ENCODE data around the gene PSMD13.

PSMD13 gene

GRCh38 chr11:204587-205109, 32.1 kb upstream of the PSMD13 start:
- no peak for DNase-seq (ENCODE audit: low read depth)

GRCh38 chr11:205221-206001, 31.4 kb upstream of the PSMD13 start:
- DNase-seq (ENCODE audit: low read depth) = no peak

DNA sequence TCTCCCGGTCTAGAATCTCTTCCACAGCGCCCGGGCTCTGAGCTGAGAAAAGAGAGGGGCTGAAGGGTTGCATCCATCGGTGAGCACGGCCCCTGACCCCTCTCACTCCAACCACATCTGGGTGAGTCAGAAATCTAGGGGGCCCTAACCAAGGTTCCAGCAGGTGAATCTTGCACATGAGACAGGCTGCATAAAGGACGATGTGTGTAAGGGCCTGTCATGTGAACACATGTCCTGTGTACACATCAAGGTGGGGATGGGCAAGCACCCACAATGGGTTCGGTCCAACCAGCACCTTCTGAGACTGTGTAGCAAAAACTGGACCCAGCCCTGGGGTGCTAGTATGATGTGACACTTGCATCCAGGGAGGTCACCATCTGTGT, 30.8 kb upstream of the PSMD13 start:
- DNase-seq (ENCODE audit: low read depth) = no peak

- DNase-seq (ENCODE audit: low read depth) = no peak
These were observed 30.1 kb upstream of the PSMD13 start for GRCh38 chr11:206526-207207.

DNA sequence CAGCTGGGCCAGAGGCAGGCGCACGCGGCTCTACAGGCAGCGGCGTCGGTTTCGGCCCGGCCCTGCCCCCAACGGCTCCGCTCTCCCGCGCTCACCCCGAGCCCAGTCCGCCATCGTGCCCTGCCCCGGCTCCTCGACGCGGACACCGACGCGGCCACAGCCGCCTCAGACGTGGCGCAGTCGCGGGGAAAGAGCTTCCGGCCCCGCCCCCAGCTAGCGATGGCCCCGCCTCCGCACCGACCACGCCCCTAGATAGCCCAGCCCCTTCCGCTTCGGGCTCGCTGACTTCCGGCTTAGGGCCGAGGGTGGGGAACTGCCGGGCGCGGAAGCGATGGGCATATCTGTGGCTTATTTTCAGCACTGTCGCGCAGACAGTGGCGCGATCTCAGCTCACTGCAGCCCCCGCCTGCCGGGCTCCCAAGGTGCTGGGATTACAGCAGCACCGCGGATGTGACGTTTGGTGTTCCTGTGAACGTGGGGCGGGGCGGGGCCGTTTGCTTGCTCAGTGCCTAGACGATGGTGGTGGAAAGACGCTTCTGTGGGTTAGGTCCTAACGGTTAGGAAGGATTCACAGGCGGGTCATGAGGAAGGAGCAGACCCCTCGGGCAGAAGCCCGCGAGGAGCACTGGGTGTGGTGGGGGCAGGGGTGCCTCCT, 29.4 kb upstream of the PSMD13 start, which contains the start of the genes BET1L and RIC8A:
Gene BET1L (minus strand): TSS at position 192 of the 655 bp plus-strand sequence. CDS start 78 bp downstream, at position 114.
Gene RIC8A (plus strand): TSS at position 501 of the 655 bp plus-strand sequence. CDS start 1,147 bp downstream, outside the sequence.
- DNase-seq (ENCODE audit: low read depth) = peak; percentile 93

DNA sequence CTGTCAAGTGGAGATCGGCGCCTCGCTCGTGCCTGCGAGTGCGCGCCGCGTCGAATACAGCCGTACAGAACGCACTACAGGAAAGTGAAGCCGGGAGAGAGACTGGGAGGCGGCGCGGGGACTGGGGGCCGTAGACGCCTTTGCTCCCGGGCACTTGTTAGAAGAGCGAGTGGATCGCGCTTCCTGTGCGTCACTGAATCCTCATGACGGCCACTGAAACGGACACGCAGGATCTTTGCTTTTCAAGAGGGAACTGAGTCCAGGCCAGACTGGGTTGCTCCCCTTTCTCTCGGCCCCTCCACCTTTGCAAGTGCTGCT, 29.0 kb upstream of the PSMD13 start:
- DNase-seq (ENCODE audit: low read depth) = no peak

DNA sequence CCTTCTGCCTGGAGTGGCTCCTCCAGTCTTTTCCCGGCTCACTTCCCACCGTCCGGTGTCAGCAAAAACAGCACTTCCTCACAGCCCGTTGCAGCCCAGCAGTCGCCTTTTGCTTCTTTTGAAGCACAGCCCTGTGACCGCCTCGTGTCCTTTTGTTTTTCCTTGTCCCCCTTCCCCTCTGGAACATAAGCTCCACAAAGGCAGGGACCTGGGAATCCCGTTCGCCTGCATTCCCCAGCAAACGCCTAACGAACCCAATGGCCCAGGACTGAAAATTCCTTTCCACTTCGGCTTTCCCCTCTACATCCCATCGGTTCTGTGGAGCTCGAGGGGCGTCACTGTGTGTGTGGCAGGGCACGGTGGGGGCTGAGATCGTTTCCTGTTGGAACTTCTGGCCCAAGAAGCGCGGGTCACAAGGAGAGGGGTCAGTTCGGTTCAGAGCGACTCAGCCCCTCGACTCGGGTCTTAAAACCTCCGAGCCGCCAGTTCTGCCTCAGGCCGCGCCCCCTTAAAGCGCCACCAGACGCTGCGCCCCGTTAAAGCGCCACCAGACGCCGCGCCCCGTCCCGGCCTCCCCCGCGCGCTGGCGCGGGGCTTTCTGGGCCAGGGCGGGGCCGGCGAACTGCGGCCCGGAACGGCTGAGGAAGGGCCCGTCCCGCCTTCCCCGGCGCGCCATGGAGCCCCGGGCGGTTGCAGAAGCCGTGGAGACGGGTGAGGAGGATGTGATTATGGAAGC, 28.4 kb upstream of the PSMD13 start:
- no peak for DNase-seq (ENCODE audit: low read depth)

DNA sequence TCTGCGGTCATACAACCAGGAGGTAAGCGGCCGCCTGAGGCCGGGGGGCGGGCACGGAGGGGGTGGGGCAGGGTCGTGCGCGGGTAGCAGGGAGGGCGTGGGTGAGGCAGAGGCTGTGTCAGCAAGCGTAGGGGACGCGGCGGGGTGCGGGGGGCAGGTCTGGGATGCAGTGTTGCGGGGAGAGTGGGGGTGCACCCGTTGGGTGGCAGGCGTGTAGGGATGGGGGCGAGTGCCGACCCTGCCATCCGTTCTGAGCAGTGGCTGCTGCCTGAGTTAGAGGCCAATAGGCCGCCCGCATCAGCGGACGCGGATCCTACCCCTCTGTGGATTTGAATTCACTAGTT, 27.9 kb upstream of the PSMD13 start:
- DNase-seq (ENCODE audit: low read depth) = no peak

DNA sequence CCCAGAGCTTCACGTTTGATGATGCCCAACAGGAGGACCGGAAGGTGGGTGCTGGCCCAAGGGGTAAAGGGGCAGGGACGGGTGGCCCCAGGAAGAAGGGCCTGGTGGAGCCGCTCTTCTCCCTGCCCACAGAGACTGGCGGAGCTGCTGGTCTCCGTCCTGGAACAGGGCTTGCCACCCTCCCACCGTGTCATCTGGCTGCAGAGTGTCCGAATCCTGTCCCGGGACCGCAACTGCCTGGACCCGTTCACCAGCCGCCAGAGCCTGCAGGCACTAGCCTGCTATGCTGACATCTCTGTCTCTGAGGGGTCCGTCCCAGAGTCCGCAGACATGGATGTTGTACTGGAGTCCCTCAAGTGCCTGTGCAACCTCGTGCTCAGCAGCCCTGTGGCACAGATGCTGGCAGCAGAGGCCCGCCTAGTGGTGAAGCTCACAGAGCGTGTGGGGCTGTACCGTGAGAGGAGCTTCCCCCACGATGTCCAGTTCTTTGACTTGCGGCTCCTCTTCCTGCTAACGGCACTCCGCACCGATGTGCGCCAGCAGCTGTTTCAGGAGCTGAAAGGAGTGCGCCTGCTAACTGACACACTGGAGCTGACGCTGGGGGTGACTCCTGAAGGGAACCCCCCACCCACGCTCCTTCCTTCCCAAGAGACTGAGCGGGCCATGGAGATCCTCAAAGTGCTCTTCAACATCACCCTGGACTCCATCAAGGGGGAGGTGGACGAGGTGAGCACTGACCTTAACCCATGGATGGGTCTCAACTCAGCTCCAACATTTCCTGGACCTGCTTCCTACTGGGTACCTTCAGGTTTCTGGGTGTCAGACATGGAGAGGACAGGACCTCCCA, 27.3 kb upstream of the PSMD13 start:
- DNase-seq (ENCODE audit: low read depth) = no peak

GRCh38 chr11:210122-210802, 26.5 kb upstream of the PSMD13 start:
- DNase-seq (ENCODE audit: low read depth) = peak; percentile 61

GRCh38 chr11:210803-211180, 26.0 kb upstream of the PSMD13 start:
- no peak for DNase-seq (ENCODE audit: low read depth)

DNA sequence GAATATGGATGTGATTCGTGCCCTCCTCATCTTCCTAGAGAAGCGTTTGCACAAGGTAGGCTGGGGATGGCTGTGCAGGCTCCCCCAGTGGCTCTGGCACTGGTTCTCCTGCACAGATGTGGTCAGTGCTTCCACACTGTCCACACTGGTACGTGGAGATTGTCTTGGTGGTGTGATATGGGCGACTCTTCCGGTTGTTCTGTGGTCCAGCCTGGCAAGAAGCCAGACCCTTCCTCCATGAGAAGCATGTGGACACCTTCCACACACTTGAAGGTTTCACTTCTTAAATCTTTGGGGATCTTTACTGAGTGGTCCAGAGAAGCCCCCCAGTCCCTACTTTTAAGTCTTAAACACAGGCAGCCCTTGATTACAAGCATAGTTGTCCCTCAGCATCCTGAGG, 25.5 kb upstream of the PSMD13 start:
- DNase-seq (ENCODE audit: low read depth) = no peak

- no peak for DNase-seq (ENCODE audit: low read depth)
These were observed 25.0 kb upstream of the PSMD13 start for GRCh38 chr11:211741-212140.

DNA sequence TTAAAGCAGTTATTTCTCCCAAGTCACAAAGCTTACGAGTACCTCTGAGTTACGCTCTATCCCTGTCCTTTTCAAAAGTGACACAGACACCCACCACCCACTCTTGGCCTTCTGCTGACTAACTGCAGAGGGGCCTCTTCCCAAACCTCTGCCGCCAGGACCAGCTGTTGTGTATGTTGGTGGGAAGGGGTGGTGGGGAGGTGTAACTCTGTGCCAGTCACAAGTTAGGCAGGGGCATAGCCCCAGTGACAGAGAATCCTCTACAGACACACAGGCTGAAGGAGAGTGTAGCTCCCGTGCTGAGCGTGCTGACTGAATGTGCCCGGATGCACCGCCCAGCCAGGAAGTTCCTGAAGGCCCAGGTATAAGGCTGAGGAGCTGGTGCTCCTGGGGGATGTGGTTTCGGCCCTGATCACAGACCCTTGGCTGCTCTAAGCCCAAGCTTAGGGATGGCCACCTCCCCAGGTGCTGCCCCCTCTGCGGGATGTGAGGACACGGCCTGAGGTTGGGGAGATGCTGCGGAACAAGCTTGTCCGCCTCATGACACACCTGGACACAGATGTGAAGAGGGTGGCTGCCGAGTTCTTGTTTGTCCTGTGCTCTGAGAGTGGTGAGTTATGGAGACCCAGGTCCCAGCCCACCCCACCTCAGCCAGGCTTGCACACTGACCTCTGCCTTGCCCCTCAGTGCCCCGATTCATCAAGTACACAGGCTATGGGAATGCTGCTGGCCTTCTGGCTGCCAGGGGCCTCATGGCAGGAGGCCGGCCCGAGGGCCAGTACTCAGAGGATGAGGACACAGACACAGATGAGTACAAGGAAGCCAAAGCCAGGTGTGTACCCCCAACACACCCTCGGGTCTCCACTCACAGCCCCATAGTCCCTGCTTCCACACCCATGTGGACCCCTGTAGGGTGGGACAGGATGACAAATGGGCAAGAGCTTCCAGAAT, 24.4 kb upstream of the PSMD13 start:
- DNase-seq (ENCODE audit: low read depth) = no peak

DNA sequence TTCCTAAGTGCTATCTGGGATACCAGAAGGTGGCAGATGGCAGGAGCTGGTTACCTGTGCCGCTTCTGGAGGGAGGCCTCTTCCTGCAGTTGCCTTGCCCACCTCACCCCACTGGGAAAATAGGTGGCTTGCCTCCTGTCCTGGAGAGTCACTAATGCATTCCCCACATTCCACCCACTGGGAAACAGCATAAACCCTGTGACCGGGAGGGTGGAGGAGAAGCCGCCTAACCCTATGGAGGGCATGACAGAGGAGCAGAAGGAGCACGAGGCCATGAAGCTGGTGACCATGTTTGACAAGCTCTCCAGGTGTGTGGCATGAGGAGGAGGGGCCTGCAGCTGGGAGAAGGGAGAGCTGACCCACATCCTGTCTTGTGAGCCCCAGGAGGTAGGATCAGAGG, 23.7 kb upstream of the PSMD13 start:
- DNase-seq (ENCODE audit: low read depth) = no peak

DNA sequence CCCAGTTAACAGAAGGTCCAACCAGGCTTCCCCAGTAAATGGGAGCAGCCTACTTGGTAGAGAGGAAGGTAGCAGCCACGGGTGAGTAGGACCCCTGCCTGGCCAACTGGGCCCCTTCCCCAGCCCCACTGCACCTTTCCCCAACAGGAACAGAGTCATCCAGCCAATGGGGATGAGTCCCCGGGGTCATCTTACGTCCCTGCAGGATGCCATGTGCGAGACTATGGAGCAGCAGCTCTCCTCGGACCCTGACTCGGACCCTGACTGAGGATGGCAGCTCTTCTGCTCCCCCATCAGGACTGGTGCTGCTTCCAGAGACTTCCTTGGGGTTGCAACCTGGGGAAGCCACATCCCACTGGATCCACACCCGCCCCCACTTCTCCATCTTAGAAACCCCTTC, 22.7 kb upstream of the PSMD13 start:
- DNase-seq (ENCODE audit: low read depth) = no peak

DNA sequence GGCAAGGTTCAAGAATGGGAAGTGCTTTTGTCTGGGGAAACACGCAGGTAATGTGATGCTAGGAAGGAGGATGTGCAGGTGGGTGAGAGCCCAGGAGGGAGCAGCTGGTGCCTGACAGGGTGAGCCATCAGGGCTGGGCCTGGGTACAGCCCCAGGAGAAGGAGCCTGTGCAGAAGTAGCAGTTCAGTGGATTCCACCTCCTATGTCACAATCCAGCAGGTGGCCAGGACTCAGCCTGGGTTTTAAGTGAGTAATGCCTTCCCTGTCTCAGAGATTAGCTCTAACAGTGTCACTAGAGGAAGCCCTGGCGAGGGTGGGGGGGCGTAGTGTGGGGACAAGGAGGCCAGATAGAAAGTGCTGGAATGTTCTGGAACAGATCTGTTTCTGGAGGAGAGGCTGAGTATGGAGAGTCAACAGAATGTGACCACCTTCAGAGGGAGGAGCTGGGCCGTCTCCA, 21.2 kb upstream of the PSMD13 start:
- DNase-seq (ENCODE audit: low read depth) = no peak

GRCh38 chr11:216081-216974, 20.4 kb upstream of the PSMD13 start:
- DNase-seq (ENCODE audit: low read depth) = no peak

DNA sequence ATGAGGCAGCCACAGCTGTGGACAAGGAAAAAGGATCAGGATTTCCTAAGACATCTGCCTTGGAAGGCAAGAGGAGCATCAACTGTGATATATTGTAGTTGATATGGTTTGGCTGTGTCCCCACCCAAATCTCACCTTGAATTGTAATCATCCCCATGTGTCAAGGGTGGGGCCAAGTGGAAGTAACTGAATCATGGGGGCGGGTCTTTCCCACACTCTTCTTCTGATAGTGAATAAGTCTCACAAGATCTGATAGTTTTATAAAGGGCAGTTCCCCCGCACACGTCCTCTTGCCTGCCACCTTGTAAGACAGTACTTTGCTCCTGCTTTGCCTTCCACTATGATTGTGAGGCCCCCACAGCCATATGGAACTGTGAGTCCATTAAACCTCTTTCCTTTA, 19.1 kb upstream of the PSMD13 start:
- no peak for DNase-seq (ENCODE audit: low read depth)
